ENCODE measurements around the gene CD58.

CD58 gene

GRCh38 chr1:116485071-116485735 is 85.6 kb downstream of the CD58 start:
- peak; percentile 89 for TF ChIP-seq CTCF (conservative IDR thresholded peaks at IDR 0.05; ENCODE audit: control insufficient read depth, insufficient read depth, low read depth, low read length)
- DNase-seq (ENCODE audit: low read depth) = peak; percentile 87
- no peak overlapping the region for H3K4me3 ChIP-seq (ENCODE audit: control insufficient read depth, low read depth, low read length)

GRCh38 chr1:116483481-116484309 is 87.1 kb downstream of the CD58 start:
- no peak for DNase-seq (ENCODE audit: low read depth)
- TF ChIP-seq CTCF (conservative IDR thresholded peaks at IDR 0.05; ENCODE audit: control insufficient read depth, insufficient read depth, low read depth, low read length) = no peak
- H3K4me3 ChIP-seq (ENCODE audit: control insufficient read depth, low read depth, low read length) = no peak overlapping the region

DNA sequence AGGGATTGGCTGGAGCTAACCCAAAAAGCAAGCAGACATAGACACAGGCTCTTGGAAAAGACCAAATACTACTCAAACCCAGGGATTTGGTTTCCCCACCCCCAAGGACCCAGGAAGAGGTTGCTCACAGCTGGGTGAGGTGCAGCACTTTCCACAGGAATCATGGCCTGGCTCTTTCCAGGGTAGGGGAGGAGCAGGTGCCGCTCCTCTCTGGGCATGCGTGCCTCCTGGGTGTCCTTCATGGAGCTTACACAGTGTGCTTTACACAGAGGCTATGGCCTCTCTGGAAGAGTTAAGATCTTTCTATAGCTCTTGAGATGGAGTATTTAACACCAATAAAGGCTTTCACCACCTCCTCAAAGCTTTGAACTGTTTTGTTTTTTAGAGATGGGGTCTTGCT is 88.3 kb downstream of the CD58 start:
- no peak overlapping the region for H3K4me3 ChIP-seq (ENCODE audit: control insufficient read depth, low read depth, low read length)
- no peak for DNase-seq (ENCODE audit: low read depth)
- no peak for TF ChIP-seq CTCF (conservative IDR thresholded peaks at IDR 0.05; ENCODE audit: control insufficient read depth, insufficient read depth, low read depth, low read length)

GRCh38 chr1:116481934-116482333 is 88.9 kb downstream of the CD58 start:
- H3K4me3 ChIP-seq (ENCODE audit: control insufficient read depth, low read depth, low read length) = no peak overlapping the region
- no peak for DNase-seq (ENCODE audit: low read depth)
- TF ChIP-seq CTCF (conservative IDR thresholded peaks at IDR 0.05; ENCODE audit: control insufficient read depth, insufficient read depth, low read depth, low read length) = no peak

DNA sequence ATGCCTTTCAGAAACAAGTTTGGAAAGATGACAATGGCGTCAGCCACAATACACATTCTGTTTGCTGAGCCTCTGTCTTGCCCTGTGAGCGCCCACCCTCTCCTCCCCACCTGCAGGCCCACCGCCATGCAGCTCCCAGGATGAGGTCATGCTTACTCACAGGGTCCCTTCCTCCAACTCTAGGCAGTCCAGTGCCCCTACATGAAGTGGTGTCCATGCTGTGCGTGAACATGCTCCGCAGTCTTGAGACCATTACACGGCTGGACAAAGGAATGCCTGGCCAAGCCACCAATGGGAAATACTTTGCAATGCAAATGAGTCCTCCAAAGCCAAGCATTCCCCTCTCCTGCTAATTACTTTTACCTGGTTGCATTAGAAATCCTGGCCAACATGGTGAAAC is 92.2 kb downstream of the CD58 start:
- H3K4me3 ChIP-seq (ENCODE audit: control insufficient read depth, low read depth, low read length) = no peak overlapping the region
- no peak for TF ChIP-seq CTCF (conservative IDR thresholded peaks at IDR 0.05; ENCODE audit: control insufficient read depth, insufficient read depth, low read depth, low read length)
- DNase-seq (ENCODE audit: low read depth) = no peak

GRCh38 chr1:116477429-116477828 is 93.4 kb downstream of the CD58 start:
- TF ChIP-seq CTCF (conservative IDR thresholded peaks at IDR 0.05; ENCODE audit: control insufficient read depth, insufficient read depth, low read depth, low read length) = no peak
- DNase-seq (ENCODE audit: low read depth) = no peak
- no peak overlapping the region for H3K4me3 ChIP-seq (ENCODE audit: control insufficient read depth, low read depth, low read length)
